ENCODE data around the gene CGB5.
"Not testable (repeated sequence)": the region's sequence is repeated elsewhere in the genome, so short reads cannot be mapped to it uniquely, and the experiment has no call there.

Gene CGB5

DNA sequence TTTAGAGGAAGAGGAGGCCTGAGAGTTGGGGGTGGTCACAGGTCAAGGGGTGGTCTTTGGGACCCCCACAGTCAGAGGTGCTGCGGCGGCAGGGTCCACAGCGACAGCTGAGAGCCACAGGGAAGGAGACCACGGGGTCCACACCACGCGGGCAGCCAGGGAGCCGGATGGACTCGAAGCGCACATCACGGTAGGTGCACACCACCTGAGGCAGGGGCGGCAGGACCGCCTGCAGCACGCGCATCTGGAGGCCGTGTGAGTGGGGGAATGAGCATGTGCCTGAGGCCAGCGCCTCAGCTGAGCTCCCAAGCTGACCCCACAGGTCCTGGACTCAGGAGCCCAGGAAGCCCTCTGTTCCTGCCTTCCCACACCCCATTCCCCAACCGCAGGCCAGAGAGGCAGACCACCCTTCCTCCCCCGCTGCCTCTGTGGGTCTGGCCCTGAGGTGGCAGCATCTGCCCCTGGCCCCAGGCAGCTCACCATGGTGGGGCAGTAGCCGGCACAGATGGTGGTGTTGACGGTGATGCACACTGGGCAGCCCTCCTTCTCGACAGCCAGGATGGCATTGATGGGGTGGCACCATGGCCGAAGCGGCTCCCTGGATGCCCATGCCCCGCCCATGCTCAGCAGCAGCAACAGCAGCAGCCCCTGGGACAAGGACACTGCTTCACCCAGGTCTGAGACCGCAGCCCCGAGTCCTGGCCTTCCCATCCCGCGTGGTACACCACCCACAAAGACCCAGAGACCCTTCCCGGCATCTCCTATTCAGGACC is 27.4 kb upstream of the CGB5 start:
- ChIA-PET POLR2A (ENCODE audit: low non-redundant PET) (no interaction called here), CTCF (interaction anchor here (0.5 to 1.0 kb wide), 2 partner anchors 41 to 53 kb away, joined by 3 to 4 read pairs; no protein-coding TSS in a partner anchor)
- peak overlapping the region; percentile 56 for H3K27ac ChIP-seq

DNA sequence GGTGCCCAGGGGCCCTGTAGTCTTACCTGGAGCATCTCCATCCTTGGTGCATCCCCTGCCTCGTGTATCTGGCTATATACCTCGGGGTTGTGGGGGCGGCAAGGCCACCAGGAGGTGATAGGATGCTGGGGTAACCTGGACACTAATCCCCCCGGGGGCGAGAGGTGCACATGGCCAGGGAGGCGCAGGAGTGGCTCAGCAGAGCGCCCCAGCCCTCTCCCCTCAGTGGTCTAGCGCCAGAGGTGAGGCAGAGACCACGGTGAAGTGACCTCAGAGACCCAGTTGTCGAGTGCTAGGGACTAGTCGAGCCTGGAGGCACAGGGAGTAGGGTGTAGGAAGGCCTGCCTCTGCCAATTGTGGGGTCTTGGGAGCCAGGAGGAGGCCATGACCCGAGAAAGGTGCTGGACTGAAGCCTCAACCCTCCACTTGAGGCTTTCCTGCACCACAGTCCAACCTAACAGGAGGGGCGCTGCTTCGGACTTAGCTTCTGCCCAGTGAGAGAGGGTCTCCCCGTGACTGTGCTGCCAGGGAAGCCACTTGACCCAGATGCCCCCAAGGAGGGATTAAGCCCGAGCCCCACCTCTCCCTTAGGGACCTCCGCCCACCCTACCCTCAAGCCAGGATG is 26.5 kb upstream of the CGB5 start, which contains the start of gene LHB:
TSS of gene LHB (minus strand) at position 51 of the 625 bp plus-strand sequence. CDS start at position 41, 10 bp downstream.
- H3K27ac ChIP-seq: peak within 1 kb of the TSS; percentile 65
- no peak for DNase-seq (ENCODE audit: low spot score)
- CTCF ChIA-PET: no interaction called here
- POLR2A ChIA-PET (ENCODE audit: low non-redundant PET): no interaction called here
- TF ChIP-seq, protein P1, sequence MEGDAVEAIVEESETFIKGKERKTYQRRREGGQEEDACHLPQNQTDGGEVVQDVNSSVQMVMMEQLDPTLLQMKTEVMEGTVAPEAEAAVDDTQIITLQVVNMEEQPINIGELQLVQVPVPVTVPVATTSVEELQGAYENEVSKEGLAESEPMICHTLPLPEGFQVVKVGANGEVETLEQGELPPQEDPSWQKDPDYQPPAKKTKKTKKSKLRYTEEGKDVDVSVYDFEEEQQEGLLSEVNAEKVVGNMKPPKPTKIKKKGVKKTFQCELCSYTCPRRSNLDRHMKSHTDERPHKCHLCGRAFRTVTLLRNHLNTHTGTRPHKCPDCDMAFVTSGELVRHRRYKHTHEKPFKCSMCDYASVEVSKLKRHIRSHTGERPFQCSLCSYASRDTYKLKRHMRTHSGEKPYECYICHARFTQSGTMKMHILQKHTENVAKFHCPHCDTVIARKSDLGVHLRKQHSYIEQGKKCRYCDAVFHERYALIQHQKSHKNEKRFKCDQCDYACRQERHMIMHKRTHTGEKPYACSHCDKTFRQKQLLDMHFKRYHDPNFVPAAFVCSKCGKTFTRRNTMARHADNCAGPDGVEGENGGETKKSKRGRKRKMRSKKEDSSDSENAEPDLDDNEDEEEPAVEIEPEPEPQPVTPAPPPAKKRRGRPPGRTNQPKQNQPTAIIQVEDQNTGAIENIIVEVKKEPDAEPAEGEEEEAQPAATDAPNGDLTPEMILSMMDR (conservative IDR thresholded peaks at IDR 0.05; ENCODE audit: low read depth): no peak

More for the DNA sequence above, 27.4 kb upstream of the CGB5 start:
- DNase-seq (ENCODE audit: low spot score): no peak
- TF ChIP-seq, protein P1 (conservative IDR thresholded peaks at IDR 0.05; ENCODE audit: low read depth): no peak

DNA sequence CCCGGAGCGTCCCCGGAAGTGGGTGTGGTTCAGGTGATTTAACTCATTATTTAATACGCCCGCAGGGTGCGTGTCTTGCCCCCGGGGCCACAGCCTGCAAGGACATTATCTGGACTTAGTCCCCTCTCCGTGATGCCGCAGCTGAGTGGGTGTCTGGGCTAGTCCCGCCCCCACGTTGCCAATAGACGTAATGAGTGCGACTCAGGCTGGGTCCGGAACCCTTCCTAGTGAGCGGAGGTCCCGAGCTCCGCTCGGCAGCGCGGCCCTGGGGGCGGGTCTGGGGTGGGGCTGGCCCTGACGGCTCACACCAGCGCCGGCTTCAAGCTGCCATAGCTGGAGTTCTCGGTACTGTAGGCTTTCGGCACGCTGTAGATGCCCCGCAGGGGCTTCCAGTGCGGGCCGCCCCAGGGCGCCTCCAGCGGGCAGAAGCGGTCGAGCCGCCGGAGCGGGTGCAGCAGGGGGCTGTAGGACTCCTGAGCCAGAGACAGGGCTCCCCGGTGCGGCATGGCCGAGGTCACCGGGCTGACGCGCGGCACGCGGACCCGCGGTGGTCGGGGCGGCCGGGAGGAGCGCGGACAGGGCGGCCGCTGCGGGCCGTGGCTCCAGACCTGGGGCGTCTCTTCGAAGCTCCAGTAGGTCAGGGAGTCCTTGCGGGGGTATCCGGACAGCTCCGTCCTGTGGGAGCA is 25.8 kb upstream of the CGB5 start:
- H3K27ac ChIP-seq: peak overlapping the region; percentile 65
- CTCF ChIA-PET: no interaction called here
- TF ChIP-seq, protein P1 (conservative IDR thresholded peaks at IDR 0.05; ENCODE audit: low read depth): peak; percentile 71
- no peak for DNase-seq (ENCODE audit: low spot score)
- POLR2A ChIA-PET (ENCODE audit: low non-redundant PET): no interaction called here

DNA sequence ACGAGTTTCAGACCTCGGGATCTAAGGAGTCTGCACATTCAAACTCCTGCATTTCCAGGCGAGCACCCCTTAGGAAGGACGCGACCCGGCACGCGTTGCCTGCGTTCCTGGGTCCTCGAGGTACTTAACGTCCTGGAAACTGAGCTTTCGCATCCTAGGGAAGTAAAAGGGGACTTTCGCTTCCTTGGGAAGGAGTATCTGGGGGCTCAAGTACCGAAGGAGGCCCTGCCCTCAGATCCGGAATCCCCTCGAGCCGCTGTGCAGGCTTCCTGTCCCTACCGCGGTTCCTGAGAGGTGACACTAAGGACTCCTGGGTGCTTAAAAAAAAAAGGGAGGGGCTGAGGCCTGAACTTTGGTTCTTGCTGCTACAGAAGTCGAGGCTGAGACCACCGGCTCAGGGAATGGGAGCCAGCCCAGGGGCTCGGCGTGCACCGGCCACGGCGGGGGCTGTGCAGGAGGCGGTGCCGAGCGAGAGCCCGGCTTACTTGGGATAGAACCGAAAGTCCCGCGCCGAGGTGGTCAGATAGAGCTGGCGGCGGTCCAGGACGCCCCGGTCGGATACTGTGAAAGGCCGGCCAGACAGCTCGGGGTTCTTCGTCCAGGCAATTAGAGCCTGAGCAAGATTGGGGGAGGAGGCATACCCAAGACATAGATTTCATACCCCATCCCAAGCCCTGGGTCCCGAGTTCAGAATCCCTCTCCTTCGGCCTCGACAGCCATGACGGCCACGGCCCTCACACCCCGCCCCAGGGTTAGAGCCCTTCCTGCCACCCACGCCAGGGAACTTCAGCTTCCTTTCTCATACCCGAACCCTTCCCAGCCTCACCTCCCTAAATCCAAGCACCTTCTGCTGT is 25.0 kb upstream of the CGB5 start:
- CTCF ChIA-PET: interaction anchor here (0.7 to 1.2 kb wide), 2 partner anchors 26 to 76 kb away, joined by 3 read pairs; partner anchors contain the start of gene GYS1
- POLR2A ChIA-PET (ENCODE audit: low non-redundant PET): interaction anchor here (0.6 kb wide), 1 partner anchor 11 kb away, joined by 10 read pairs; no protein-coding TSS in a partner anchor
- peak overlapping the region; percentile 65 for H3K27ac ChIP-seq
- not testable (repeated sequence) for DNase-seq (ENCODE audit: low spot score)

DNA sequence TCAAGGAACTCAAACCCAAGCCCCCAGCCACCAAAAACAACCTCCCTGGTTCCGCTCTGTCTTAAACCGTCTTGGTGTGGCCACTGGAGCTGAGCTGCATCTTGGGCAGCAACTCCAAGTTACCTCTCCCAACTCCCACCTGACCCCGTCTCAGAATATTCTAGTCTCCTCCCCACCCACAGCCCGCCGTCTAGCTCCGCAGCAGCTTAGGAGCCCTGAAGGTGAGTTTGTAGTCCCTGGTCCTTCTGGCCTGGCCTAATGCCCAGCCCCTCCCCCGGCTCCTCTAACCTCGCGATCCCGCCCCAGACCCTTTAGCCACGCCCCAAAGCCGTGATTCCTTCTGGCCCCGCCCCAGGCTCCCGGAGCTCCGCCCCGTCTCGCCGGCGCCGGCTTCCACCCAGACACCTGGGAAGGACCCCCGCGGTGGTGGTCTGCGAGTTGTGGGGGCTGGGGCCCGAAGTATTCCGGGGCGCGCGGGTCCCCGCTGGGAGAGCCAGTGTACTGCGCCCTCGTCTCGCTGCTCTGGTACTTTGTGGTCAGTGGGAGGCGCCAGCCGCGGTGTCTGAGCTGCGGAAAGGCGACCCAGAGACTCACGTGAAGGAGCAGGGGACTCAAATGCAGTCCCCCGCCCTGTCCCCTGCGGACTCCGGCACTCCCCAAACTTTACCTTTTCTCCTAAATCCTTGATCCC is 24.3 kb upstream of the CGB5 start:
- ChIA-PET CTCF (interaction anchor here (0.6 to 1.2 kb wide), 3 partner anchors 27 to 76 kb away, joined by 3 read pairs; partner anchors contain the start of gene GYS1), POLR2A (ENCODE audit: low non-redundant PET) (interaction anchor here (0.6 kb wide), 1 partner anchor 11 kb away, joined by 10 read pairs; no protein-coding TSS in a partner anchor)
- TF ChIP-seq, protein P1 (conservative IDR thresholded peaks at IDR 0.05; ENCODE audit: low read depth): peak; percentile 31
- peak; percentile 70 for DNase-seq (ENCODE audit: low spot score)
- H3K27ac ChIP-seq: peak overlapping the region; percentile 48

DNA sequence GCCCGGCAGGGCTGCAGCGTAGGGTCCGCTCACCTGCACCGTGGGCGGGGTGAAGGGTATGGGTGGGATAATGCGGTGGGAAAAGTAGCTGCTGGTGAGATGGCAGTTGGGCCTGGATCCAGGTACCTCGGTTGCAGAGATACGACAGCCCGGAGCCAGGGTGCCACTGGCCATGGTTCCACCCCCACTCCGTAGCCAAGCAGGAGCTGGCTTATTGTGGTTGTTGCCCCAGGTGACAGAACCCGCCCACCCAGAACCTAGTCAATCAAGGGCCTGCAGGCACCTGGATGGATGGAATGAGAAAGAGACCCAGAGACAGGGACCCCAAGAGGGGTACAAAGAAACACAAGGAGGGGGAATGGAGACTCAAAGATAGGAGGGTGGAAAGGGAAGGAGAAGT is 23.3 kb upstream of the CGB5 start:
- no peak overlapping the region for H3K27ac ChIP-seq
- CTCF ChIA-PET: no interaction called here
- POLR2A ChIA-PET (ENCODE audit: low non-redundant PET): no interaction called here
- no peak for DNase-seq (ENCODE audit: low spot score)
- TF ChIP-seq, protein P1 (conservative IDR thresholded peaks at IDR 0.05; ENCODE audit: low read depth): no peak
